Tibial artery (tissue), 4 donors: ENCODE data around the gene CNKSR1.

Source experiments
- DNase-seq, 2 donors: peaks; one replicate each; pipeline ENCODE4 v3.0.0-alpha.2; 2019
- H3K27ac ChIP-seq, 2 donors: fragments of 200-600 bp; sonication (generic) in 1 of 2; 1 replicate in 1 of 2; 2 replicates in 1 of 2; pipeline ENCODE4 v1.5.1; 2018 to 2019; ENCODE audit warnings: mild to moderate bottlenecking in 1 of 2
- H3K27me3 ChIP-seq, 2 donors: fragments of 200-600 bp; sonication (generic) in 1 of 2; one replicate each; pipeline versions ENCODE4 v1.5.1 to v1.6.0; 2016 to 2019
- H3K36me3 ChIP-seq, 3 donors: fragments of 200-600 bp; sonication (generic) in 2 of 3; one replicate each; pipeline ENCODE4 v1.5.1; 2016 to 2019; ENCODE audit warnings: mild to moderate bottlenecking in 2 of 3
- H3K4me1 ChIP-seq, 4 donors: fragments of 200-600 bp; sonication (generic) in 2 of 4; 1 replicate in 3 of 4; 2 replicates in 1 of 4; pipeline ENCODE4 v1.5.1; 2016 to 2019
- H3K4me3 ChIP-seq, 2 donors: fragments of 200-600 bp; sonication (generic) in 1 of 2; 1 replicate in 1 of 2; 2 replicates in 1 of 2; pipeline ENCODE4 v1.5.1; 2018 to 2019; ENCODE audit warnings: mild to moderate bottlenecking in 2 of 2
- H3K9me3 ChIP-seq, 3 donors: fragments of 200-600 bp; sonication (generic) in 1 of 3; one replicate each; pipeline ENCODE4 v1.5.1; 2016 to 2019
- CTCF ChIP-seq, 2 experiments: fragments of 200-600 bp in 1 of 2; fragments of 450-650 bp in 1 of 2; IDR thresholded peaks; one replicate each; pipeline ENCODE4 v1.5.1; 2017 to 2019; ENCODE audit warnings: antibody characterized with exemption in 2 of 2, mild to moderate bottlenecking in 1 of 2, moderate library complexity in 1 of 2
- intact Hi-C: fragments of 100-400 bp; cut with DNase I; formaldehyde crosslinking; loops from one replicate; pipeline ENCODE4 v1.15.0; 2023; ENCODE audit warnings: low total_unique reads

CNKSR1 gene

DNA sequence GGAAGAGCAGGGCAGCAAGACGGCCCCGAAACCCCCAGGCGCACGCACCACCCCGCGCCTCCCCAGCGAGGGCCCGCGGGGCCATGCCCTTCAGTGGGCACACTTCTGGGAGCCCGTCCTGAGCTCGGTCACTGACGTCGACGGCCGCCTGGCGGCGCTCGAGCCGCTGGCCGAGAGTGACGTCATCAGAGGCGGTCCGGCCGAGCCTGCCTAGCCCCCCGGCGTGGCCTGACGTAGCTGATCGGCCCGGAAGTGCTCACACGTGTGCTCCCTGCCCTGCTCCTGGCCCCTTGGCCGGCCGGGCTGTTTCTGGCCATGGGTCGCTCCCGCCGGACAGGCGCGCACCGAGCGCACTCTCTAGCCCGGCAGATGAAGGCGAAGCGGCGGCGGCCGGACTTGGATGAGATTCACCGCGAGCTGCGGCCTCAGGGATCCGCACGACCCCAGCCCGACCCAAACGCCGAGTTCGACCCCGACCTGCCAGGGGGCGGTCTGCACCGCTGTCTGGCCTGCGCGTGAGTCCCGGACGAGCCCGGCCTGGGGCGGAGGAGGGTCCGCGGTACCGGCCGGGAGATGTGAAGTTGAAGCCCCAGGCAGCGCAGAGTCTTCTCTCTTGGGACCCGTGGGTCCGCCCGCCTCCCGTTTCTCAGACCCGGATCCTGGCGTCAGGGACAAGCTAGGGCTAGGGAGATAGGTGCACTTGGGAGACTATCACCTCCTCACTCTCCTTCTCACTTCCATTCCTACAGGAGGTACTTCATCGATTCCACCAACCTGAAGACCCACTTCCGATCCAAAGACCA lies 7.4 kb upstream of the CNKSR1 start, which contains the start of gene ZNF593:
Gene ZNF593, plus strand, starts transcription at position 240 of the 803 bp plus-strand sequence. Its CDS starts 76 bp downstream, at position 316.
- peak within 1 kb of the TSS; percentile 64 to 79 for H3K27ac ChIP-seq
- intact Hi-C loops: loop anchor here (1.0 to 5.0 kb wide), 2 partner anchors 24 to 57 kb away; no protein-coding TSS in a partner anchor
- TF ChIP-seq CTCF (IDR thresholded peaks at IDR 0.05): peak; percentile 89 to 94
- no peaks in the 10 kb centered on the region for H3K27me3 ChIP-seq
- H3K36me3 ChIP-seq: peaks cover 0 to 4% (median 0%) of the 10 kb centered on the region in 3 donors
- H3K4me1 ChIP-seq: peaks cover 0 to 21% (median 14%) of the 10 kb centered on the region in 4 donors
- no peaks in the 10 kb centered on the region for H3K9me3 ChIP-seq
- DNase-seq: peak; percentile 87 to 93
- peak within 1 kb of the TSS; percentile 80 for H3K4me3 ChIP-seq

DNA sequence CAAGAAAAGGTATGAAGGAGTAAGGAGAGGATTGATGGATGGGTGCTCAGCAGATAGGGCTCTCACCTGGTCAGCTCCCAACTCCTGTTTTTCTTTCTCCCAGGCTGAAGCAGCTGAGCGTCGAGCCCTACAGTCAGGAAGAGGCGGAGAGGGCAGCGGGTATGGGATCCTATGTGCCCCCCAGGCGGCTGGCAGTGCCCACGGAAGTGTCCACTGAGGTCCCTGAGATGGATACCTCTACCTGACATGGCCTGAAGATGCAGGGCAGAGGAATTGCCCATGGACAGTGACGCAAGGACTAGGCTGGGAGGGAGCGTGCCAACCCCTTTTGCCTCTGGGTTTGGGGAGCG lies 6.8 kb upstream of the CNKSR1 start:
- TF ChIP-seq CTCF (IDR thresholded peaks at IDR 0.05): no peak

GRCh38 chr1:26171084-26172072 lies 5.9 kb upstream of the CNKSR1 start, which contains the start of gene ZNF593OS:
Gene ZNF593OS (minus strand): TSS chr1:26171832. CDS start chr1:26171661, 171 bp downstream.
- TF ChIP-seq CTCF (IDR thresholded peaks at IDR 0.05): no peak
- Histone ChIP-seq H3K9me3 (no peaks in the 10 kb centered on the region), H3K4me1 (peaks cover 0 to 21% (median 14%) of the 10 kb centered on the region in 4 donors), H3K27me3 (no peaks in the 10 kb centered on the region), H3K27ac (no peak within 1 kb of the TSS), H3K4me3 (peak within 1 kb of the TSS; percentile 80), H3K36me3 (peaks cover 0 to 4% (median 0%) of the 10 kb centered on the region in 3 donors)
- DNase-seq: no peak
- intact Hi-C loops: loop anchor here (5.0 kb wide), 1 partner anchor 56 kb away; no protein-coding TSS in a partner anchor

More for the DNA sequence above, 6.8 kb upstream of the CNKSR1 start:
- Histone ChIP-seq H3K27me3 (no peaks in the 10 kb centered on the region), H3K4me3 (peak overlapping the region; percentile 80), H3K4me1 (peaks cover 0 to 21% (median 14%) of the 10 kb centered on the region in 4 donors), H3K36me3 (peaks cover 0 to 4% (median 0%) of the 10 kb centered on the region in 3 donors), H3K27ac (peak overlapping the region; percentile 64 to 79), H3K9me3 (no peaks in the 10 kb centered on the region)
- intact Hi-C loops: loop anchor here (5.0 kb wide), 1 partner anchor 57 kb away; no protein-coding TSS in a partner anchor
- no peak for DNase-seq

DNA sequence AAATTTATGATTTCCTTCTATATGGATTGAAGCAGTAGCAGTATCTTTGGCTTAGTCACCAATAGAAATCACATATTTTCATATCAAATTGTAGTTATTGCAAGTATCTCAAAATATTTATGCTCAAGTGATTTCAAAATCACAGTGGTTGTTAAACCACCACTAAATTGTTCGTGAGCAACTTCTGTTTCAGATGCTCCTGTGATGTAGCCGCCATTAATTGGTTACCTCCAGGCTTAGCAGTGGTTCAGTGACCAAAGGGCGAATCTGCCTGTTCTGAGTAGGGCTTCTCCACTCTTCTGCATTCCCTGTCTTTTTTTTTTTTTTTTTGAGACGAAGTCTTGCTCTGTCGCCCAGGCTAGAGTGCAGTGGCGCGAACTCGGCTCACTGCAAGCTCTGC lies 1.9 kb upstream of the CNKSR1 start:
- no peak for DNase-seq
- intact Hi-C loops: no loop called here
- H3K4me1 ChIP-seq: peaks cover 0 to 12% (median 10%) of the 10 kb centered on the region in 4 donors
- no peak overlapping the region for H3K27ac ChIP-seq
- H3K4me3 ChIP-seq: no peak overlapping the region
- no peak for TF ChIP-seq CTCF (IDR thresholded peaks at IDR 0.05)
- H3K36me3 ChIP-seq: peaks cover 0 to 5% (median 0%) of the 10 kb centered on the region in 3 donors
- H3K27me3 ChIP-seq: no peaks in the 10 kb centered on the region
- H3K9me3 ChIP-seq: no peaks in the 10 kb centered on the region

GRCh38 chr1:26180010-26180506 lies 2.8 kb downstream of the CNKSR1 start:
- no peak overlapping the region for H3K4me3 ChIP-seq

More at GRCh38 chr1:26180010-26180506, 2.8 kb downstream of the CNKSR1 start:
- Histone ChIP-seq H3K27me3 (no peaks in the 10 kb centered on the region), H3K4me1 (no peaks in the 10 kb centered on the region), H3K9me3 (no peaks in the 10 kb centered on the region), H3K36me3 (peaks cover 0 to 44% (median 0%) of the 10 kb centered on the region in 3 donors), H3K27ac (no peak overlapping the region)
- TF ChIP-seq CTCF (IDR thresholded peaks at IDR 0.05): no peak
- DNase-seq: no peak
- intact Hi-C loops: no loop called here
